SK-N-MC (cell line): ENCODE results near the gene APOM.

Experiments
- EZH2 ChIP-seq: fragments of 200-600 bp; sonication (generic); IDR thresholded peaks from one replicate; pipeline ENCODE4 v1.6.1; 2017; ENCODE audit warnings: antibody characterized with exemption
- FOXP2 ChIP-seq: optimal IDR thresholded peaks from 2 replicates; pipeline ENCODE3; 2011; ENCODE audit warnings: mild to moderate bottlenecking, moderate library complexity; ENCODE audit not compliant: insufficient read depth; ENCODE audit errors: extremely low read length, control extremely low read depth
- POLR2AphosphoS5 ChIP-seq: IDR thresholded peaks from 2 replicates; pipeline ENCODE4 v1.6.1; 2012; ENCODE audit warnings: mild to moderate bottlenecking, low read depth, low read length, borderline replicate concordance

- TF ChIP-seq EZH2 = no peak
- no peak for TF ChIP-seq POLR2AphosphoS5
- TF ChIP-seq FOXP2 = no peak
Observed at GRCh38 chr6:31666337-31666965, 10.8 kb downstream of the APOM start.
